ENCODE results near the gene LAMA2. TPM values are rescaled to one million over a fixed set of nuclear protein-coding genes. Genes with fewer than 3 reads are reported as not detected.

The LAMA2 gene
- total RNA-seq, 5 donors from 2014 or later (not counting 1 experiment from before 2014, with no cell fraction given) = 0.30 to 0.62 (median 0.45) TPM

- ChIA-PET POLR2A (no interaction called here), CTCF (interaction anchor here in 1 of 2 donors (1.1 kb wide), 1 partner anchor 26 kb away, joined by 3 read pairs; no protein-coding TSS in a partner anchor)
- H3K9me3 ChIP-seq = no peaks in the 10 kb centered on the region
- Mint-ChIP-seq H3K9me3 (no peaks in the 10 kb centered on the region), H3K27ac (no peak overlapping the region), H3K4me3 (no peak overlapping the region), H3K4me1 (peaks cover 8 to 49% (median 35%) of the 10 kb centered on the region in 3 donors), H3K36me3 (no peaks in the 10 kb centered on the region), H3K27me3 (peaks cover 0 to 7% of the 10 kb centered on the region in 2 donors)
- peaks cover 3 to 12% of the 10 kb centered on the region in 2 experiments for H3K4me1 ChIP-seq (ENCODE audit: control insufficient read depth in 1 of 2, extremely low read depth in 1 of 2, insufficient read depth in 2 of 2, low read length in 2 of 2)
- H3K27me3 ChIP-seq (replicated peaks in 1 of 2; ENCODE audit: control insufficient read depth in 2 of 2, extremely low read depth in 1 of 2, insufficient read depth in 2 of 2, low read length in 1 of 2) = no peaks in the 10 kb centered on the region
- no peaks in the 10 kb centered on the region for H3K36me3 ChIP-seq (ENCODE audit: control insufficient read depth in 2 of 2, extremely low read depth in 1 of 2, insufficient read depth in 1 of 2, low read length in 1 of 2)
- ATAC-seq (replicated peaks in 1 of 4) (no peak), DNase-seq (no peak)
- H3K4me3 ChIP-seq (ENCODE audit: control insufficient read depth in 1 of 2, extremely low read depth in 1 of 2, low read length in 1 of 2) = no peak overlapping the region
- H3K27ac ChIP-seq (ENCODE audit: low read length) = peak overlapping the region; percentile 72
Measured at GRCh38 chr6:129280293-129280644, 397.3 kb downstream of the LAMA2 start.

GRCh38 chr6:129280749-129281148, 397.8 kb downstream of the LAMA2 start:
- peak overlapping the region; percentile 2 to 54 (median 2) for H3K4me3 Mint-ChIP-seq
- CTCF ChIA-PET = interaction anchor here in 1 of 2 donors (1.1 kb wide), 1 partner anchor 27 kb away, joined by 3 read pairs; no protein-coding TSS in a partner anchor
- no CpG with 5 or more reads among the region's 1 CpG for WGBS (ENCODE audit: insufficient coverage)

GRCh38 chr6:129281168-129281796, 398.3 kb downstream of the LAMA2 start:
- H3K27ac ChIP-seq (ENCODE audit: low read length) = peak overlapping the region; percentile 76
- Mint-ChIP-seq H3K4me1 (peaks cover 8 to 52% (median 36%) of the 10 kb centered on the region in 3 donors), H3K36me3 (no peaks in the 10 kb centered on the region), H3K27ac (peak overlapping the region; percentile 30 to 84), H3K4me3 (peak overlapping the region in 2 of 3 donors; percentile 2 to 54), H3K27me3 (peaks cover 0 to 3% of the 10 kb centered on the region in 2 donors), H3K9me3 (no peaks in the 10 kb centered on the region)
- H3K36me3 ChIP-seq (ENCODE audit: control insufficient read depth in 2 of 2, extremely low read depth in 1 of 2, insufficient read depth in 1 of 2, low read length in 1 of 2) = no peaks in the 10 kb centered on the region
- H3K4me3 ChIP-seq (ENCODE audit: control insufficient read depth in 1 of 2, extremely low read depth in 1 of 2, low read length in 1 of 2) = peak overlapping the region in 1 of 2 donors; percentile 4
- peak in 1 of 4 experiments; percentile 25 for ATAC-seq (replicated peaks in 1 of 4)
- DNase-seq = no peak
- H3K4me1 ChIP-seq (ENCODE audit: control insufficient read depth in 1 of 2, extremely low read depth in 1 of 2, insufficient read depth in 2 of 2, low read length in 2 of 2) = peaks cover 3 to 12% of the 10 kb centered on the region in 2 experiments
- ChIA-PET CTCF (interaction anchor here in 1 of 2 donors (1.1 kb wide), 1 partner anchor 27 kb away, joined by 3 read pairs; no protein-coding TSS in a partner anchor), POLR2A (no interaction called here)
- H3K9me3 ChIP-seq = no peaks in the 10 kb centered on the region
- H3K27me3 ChIP-seq (replicated peaks in 1 of 2; ENCODE audit: control insufficient read depth in 2 of 2, extremely low read depth in 1 of 2, insufficient read depth in 2 of 2, low read length in 1 of 2) = no peaks in the 10 kb centered on the region

More at GRCh38 chr6:129280749-129281148, 397.8 kb downstream of the LAMA2 start:
- Histone ChIP-seq H3K9me3 (no peaks in the 10 kb centered on the region), H3K27me3 (replicated peaks in 1 of 2; ENCODE audit: control insufficient read depth in 2 of 2, extremely low read depth in 1 of 2, insufficient read depth in 2 of 2, low read length in 1 of 2) (no peaks in the 10 kb centered on the region), H3K4me1 (ENCODE audit: control insufficient read depth in 1 of 2, extremely low read depth in 1 of 2, insufficient read depth in 2 of 2, low read length in 2 of 2) (peaks cover 3 to 12% of the 10 kb centered on the region in 2 experiments), H3K27ac (ENCODE audit: low read length) (peak overlapping the region; percentile 76), H3K36me3 (ENCODE audit: control insufficient read depth in 2 of 2, extremely low read depth in 1 of 2, insufficient read depth in 1 of 2, low read length in 1 of 2) (no peaks in the 10 kb centered on the region), H3K4me3 (ENCODE audit: control insufficient read depth in 1 of 2, extremely low read depth in 1 of 2, low read length in 1 of 2) (peak overlapping the region in 1 of 2 donors; percentile 4)
- Mint-ChIP-seq H3K4me1 (peaks cover 8 to 49% (median 35%) of the 10 kb centered on the region in 3 donors), H3K27me3 (peaks cover 0 to 7% of the 10 kb centered on the region in 2 donors), H3K9me3 (no peaks in the 10 kb centered on the region), H3K36me3 (no peaks in the 10 kb centered on the region), H3K27ac (peak overlapping the region; percentile 30 to 84)
- POLR2A ChIA-PET = no interaction called here
- ATAC-seq (replicated peaks in 1 of 4) (peak; percentile 81 to 98 (median 92)), DNase-seq (peak in 34 of 35 experiments; percentile 6 to 73 (median 40))

- no peaks in the 10 kb centered on the region for H3K36me3 Mint-ChIP-seq
- peak overlapping the region; percentile 7 to 16 for H3K27ac Mint-ChIP-seq
- POLR2A ChIA-PET = no interaction called here
- no peaks in the 10 kb centered on the region for H3K9me3 ChIP-seq
- CTCF ChIA-PET = interaction anchor here (1.0 kb wide), 2 partner anchors 14 to 90 kb away, joined by 3 read pairs; no protein-coding TSS in a partner anchor
- H3K27me3 ChIP-seq (replicated peaks in 1 of 2; ENCODE audit: control insufficient read depth in 2 of 2, extremely low read depth in 1 of 2, insufficient read depth in 2 of 2, low read length in 1 of 2) = no peaks in the 10 kb centered on the region
- H3K27me3 Mint-ChIP-seq = peaks cover 0 to 2% of the 10 kb centered on the region in 2 donors
- H3K4me1 Mint-ChIP-seq = peaks cover 8 to 52% (median 36%) of the 10 kb centered on the region in 3 donors
- DNase-seq = no peak
- H3K27ac ChIP-seq (ENCODE audit: low read length) = peak overlapping the region; percentile 76
- H3K4me3 Mint-ChIP-seq = no peak overlapping the region
- no peaks in the 10 kb centered on the region for H3K36me3 ChIP-seq (ENCODE audit: control insufficient read depth in 2 of 2, extremely low read depth in 1 of 2, insufficient read depth in 1 of 2, low read length in 1 of 2)
- no peaks in the 10 kb centered on the region for H3K9me3 Mint-ChIP-seq
- H3K4me3 ChIP-seq (ENCODE audit: control insufficient read depth in 1 of 2, extremely low read depth in 1 of 2, low read length in 1 of 2) = no peak overlapping the region
- no peak for ATAC-seq (replicated peaks in 1 of 4)
- peaks cover 3 to 12% of the 10 kb centered on the region in 2 experiments for H3K4me1 ChIP-seq (ENCODE audit: control insufficient read depth in 1 of 2, extremely low read depth in 1 of 2, insufficient read depth in 2 of 2, low read length in 2 of 2)
Measured at GRCh38 chr6:129282019-129282418, 399.1 kb downstream of the LAMA2 start.

GRCh38 chr6:129284225-129284624, 401.3 kb downstream of the LAMA2 start:
- 86% methylated on average over 1 of the region's 3 CpGs for WGBS (ENCODE audit: insufficient coverage)
- Mint-ChIP-seq H3K9me3 (no peaks in the 10 kb centered on the region), H3K36me3 (no peaks in the 10 kb centered on the region), H3K4me1 (peaks cover 8 to 47% (median 33%) of the 10 kb centered on the region in 3 donors), H3K4me3 (no peak overlapping the region), H3K27ac (peak overlapping the region in 1 of 2 donors; percentile 33), H3K27me3 (peaks cover 0 to 10% of the 10 kb centered on the region in 2 donors)
- H3K36me3 ChIP-seq (ENCODE audit: control insufficient read depth in 2 of 2, extremely low read depth in 1 of 2, insufficient read depth in 1 of 2, low read length in 1 of 2) = no peaks in the 10 kb centered on the region
- H3K4me1 ChIP-seq (ENCODE audit: control insufficient read depth in 1 of 2, extremely low read depth in 1 of 2, insufficient read depth in 2 of 2, low read length in 2 of 2) = peaks cover 3 to 12% of the 10 kb centered on the region in 2 experiments
- H3K27me3 ChIP-seq (replicated peaks in 1 of 2; ENCODE audit: control insufficient read depth in 2 of 2, extremely low read depth in 1 of 2, insufficient read depth in 2 of 2, low read length in 1 of 2) = no peaks in the 10 kb centered on the region
- POLR2A ChIA-PET = no interaction called here
- peak overlapping the region; percentile 48 for H3K27ac ChIP-seq (ENCODE audit: low read length)
- CTCF ChIA-PET = no interaction called here
- H3K9me3 ChIP-seq = no peaks in the 10 kb centered on the region
- no peak for DNase-seq
- no peak overlapping the region for H3K4me3 ChIP-seq (ENCODE audit: control insufficient read depth in 1 of 2, extremely low read depth in 1 of 2, low read length in 1 of 2)
- no peak for ATAC-seq (replicated peaks in 1 of 4)

GRCh38 chr6:129287231-129288177, 404.6 kb downstream of the LAMA2 start:
- ATAC-seq (replicated peaks in 1 of 4) (no peak), DNase-seq (no peak)
- Mint-ChIP-seq H3K4me1 (peaks cover 0 to 19% (median 14%) of the 10 kb centered on the region in 3 donors), H3K9me3 (no peaks in the 10 kb centered on the region), H3K4me3 (no peak overlapping the region), H3K27me3 (peaks cover 0 to 10% of the 10 kb centered on the region in 2 donors), H3K27ac (no peak overlapping the region), H3K36me3 (no peaks in the 10 kb centered on the region)
- H3K9me3 ChIP-seq = no peaks in the 10 kb centered on the region
- 96% methylated on average over 4 of the region's 7 CpGs for WGBS (ENCODE audit: insufficient coverage)
- no peaks in the 10 kb centered on the region for H3K4me1 ChIP-seq (ENCODE audit: control insufficient read depth in 1 of 2, extremely low read depth in 1 of 2, insufficient read depth in 2 of 2, low read length in 2 of 2)
- no peak overlapping the region for H3K4me3 ChIP-seq (ENCODE audit: control insufficient read depth in 1 of 2, extremely low read depth in 1 of 2, low read length in 1 of 2)
- ChIA-PET POLR2A (no interaction called here), CTCF (no interaction called here)
- no peaks in the 10 kb centered on the region for H3K27me3 ChIP-seq (replicated peaks in 1 of 2; ENCODE audit: control insufficient read depth in 2 of 2, extremely low read depth in 1 of 2, insufficient read depth in 2 of 2, low read length in 1 of 2)
- H3K27ac ChIP-seq (ENCODE audit: low read length) = no peak overlapping the region
- H3K36me3 ChIP-seq (ENCODE audit: control insufficient read depth in 2 of 2, extremely low read depth in 1 of 2, insufficient read depth in 1 of 2, low read length in 1 of 2) = no peaks in the 10 kb centered on the region

Measured in T-cell (primary cell).